ENCODE measurements around the gene CPNE1. TPM values are rescaled to one million over a fixed set of nuclear protein-coding genes. Genes with fewer than 3 reads are reported as not detected.

The CPNE1 gene
- total RNA-seq, 4 donors from 2014 or later = 84.9 to 201 (median 127) TPM

- TF ChIP-seq CTCF (IDR thresholded peaks at IDR 0.05) (no peak), POLR2A (IDR thresholded peaks at IDR 0.05) (no peak)
- no peak for DNase-seq
- Histone ChIP-seq H3K27ac (no peak overlapping the region), H3K36me3 (no peaks in the 10 kb centered on the region), H3K27me3 (no peaks in the 10 kb centered on the region), H3K9me3 (no peaks in the 10 kb centered on the region), H3K4me3 (no peak overlapping the region), H3K4me1 (peaks cover 0 to 6% (median 4%) of the 10 kb centered on the region in 4 donors)
Observed at GRCh38 chr20:35595901-35596300, 68.8 kb downstream of the CPNE1 start.

GRCh38 chr20:35595456-35595855 is 69.2 kb downstream of the CPNE1 start:
- TF ChIP-seq CTCF (IDR thresholded peaks at IDR 0.05) = no peak
- H3K4me1 ChIP-seq = peaks cover 0 to 2% (median under 1%) of the 10 kb centered on the region in 4 donors
- no peak for DNase-seq
- H3K9me3 ChIP-seq = no peaks in the 10 kb centered on the region
- no peak overlapping the region for H3K4me3 ChIP-seq
- no peaks in the 10 kb centered on the region for H3K27me3 ChIP-seq
- H3K36me3 ChIP-seq = no peaks in the 10 kb centered on the region
- H3K27ac ChIP-seq = no peak overlapping the region

DNA sequence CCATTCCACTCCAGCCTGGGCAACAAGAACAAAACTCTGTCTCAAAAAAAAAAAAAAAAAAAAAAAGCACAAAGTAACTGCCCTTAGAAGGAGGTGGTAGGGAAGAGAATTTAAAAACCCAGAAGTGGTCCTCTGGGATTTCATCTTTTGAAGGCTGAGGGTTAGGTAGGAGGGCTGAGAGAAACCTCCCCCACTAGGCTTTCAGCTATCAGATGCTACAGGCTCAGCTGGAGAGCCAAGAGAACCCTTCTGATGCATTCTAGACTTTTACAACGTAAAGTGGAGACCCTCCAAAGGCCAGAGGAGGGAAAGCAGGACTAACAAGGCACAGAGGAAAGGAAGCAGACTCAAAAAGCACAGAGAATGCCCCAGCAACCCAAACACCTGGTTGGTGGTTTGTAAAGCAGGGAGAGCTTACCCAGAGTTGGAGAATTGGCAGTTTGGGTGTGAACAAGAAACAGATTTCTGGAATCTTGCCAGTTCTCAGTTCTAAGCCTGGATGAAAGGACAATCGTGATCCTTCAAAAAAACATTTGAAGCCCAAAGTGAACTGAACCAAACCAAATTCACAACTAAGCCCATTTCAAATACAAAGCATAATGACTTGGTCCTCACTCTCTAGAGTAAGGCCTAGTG is 72.2 kb downstream of the CPNE1 start:
- H3K4me1 ChIP-seq = no peaks in the 10 kb centered on the region
- H3K27me3 ChIP-seq = no peaks in the 10 kb centered on the region
- H3K9me3 ChIP-seq = no peaks in the 10 kb centered on the region
- TF ChIP-seq CTCF (IDR thresholded peaks at IDR 0.05) = no peak
- TF ChIP-seq POLR2A (IDR thresholded peaks at IDR 0.05) = no peak
- H3K27ac ChIP-seq = no peak overlapping the region
- DNase-seq = no peak
- H3K4me3 ChIP-seq = no peak overlapping the region
- H3K36me3 ChIP-seq = no peaks in the 10 kb centered on the region

DNA sequence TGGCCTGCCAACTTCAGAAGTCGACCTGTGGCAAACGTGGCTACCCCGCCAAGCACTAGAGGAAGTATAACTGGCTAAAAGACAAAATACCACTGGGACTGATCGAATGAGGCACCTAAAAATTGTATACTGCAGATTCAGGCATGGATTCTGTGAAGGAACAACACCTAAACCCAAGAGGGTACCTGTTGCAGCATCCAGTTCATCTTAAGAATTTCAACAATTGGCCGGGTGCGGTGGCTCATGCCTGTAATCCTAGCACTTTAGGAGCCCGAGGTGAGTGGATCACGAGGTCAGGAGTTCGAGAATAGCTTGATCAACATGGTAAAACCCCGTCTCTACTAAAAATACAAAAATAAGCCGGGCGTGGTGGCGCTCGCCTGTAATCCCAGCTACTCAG is 76.3 kb downstream of the CPNE1 start:
- Histone ChIP-seq H3K27ac (no peak overlapping the region), H3K27me3 (no peaks in the 10 kb centered on the region), H3K4me3 (no peak overlapping the region), H3K36me3 (no peaks in the 10 kb centered on the region), H3K4me1 (no peaks in the 10 kb centered on the region), H3K9me3 (no peaks in the 10 kb centered on the region)
- no peak for TF ChIP-seq POLR2A (IDR thresholded peaks at IDR 0.05)
- DNase-seq = no peak

DNA sequence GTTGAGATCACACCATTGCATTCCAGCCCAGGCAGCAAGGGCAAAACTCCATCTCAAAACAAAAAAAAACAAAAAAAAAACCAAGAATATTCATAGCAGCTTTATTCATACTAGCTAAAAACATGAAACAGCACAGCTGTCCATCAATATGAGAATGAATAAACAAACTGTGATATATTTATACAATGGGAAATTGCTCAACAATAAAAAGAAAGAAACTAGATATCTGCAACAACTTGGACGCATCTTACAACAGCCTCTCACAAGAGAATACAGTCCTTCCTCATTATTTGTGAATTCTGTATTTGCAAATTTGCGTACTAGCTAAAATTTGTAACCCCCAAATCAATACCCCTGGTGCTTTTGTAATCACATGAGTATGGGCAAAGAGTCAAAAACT is 77.3 kb downstream of the CPNE1 start:
- Histone ChIP-seq H3K4me1 (no peaks in the 10 kb centered on the region), H3K27me3 (no peaks in the 10 kb centered on the region), H3K4me3 (no peak overlapping the region), H3K36me3 (no peaks in the 10 kb centered on the region), H3K9me3 (no peaks in the 10 kb centered on the region), H3K27ac (no peak overlapping the region)
- DNase-seq = peak in 1 of 3 donors; percentile 3
- TF ChIP-seq CTCF (IDR thresholded peaks at IDR 0.05) (no peak), POLR2A (IDR thresholded peaks at IDR 0.05) (no peak)

GRCh38 chr20:35586751-35587425 is 77.8 kb downstream of the CPNE1 start:
- H3K9me3 ChIP-seq = no peaks in the 10 kb centered on the region
- DNase-seq = no peak
- no peaks in the 10 kb centered on the region for H3K36me3 ChIP-seq
- TF ChIP-seq POLR2A (IDR thresholded peaks at IDR 0.05) (no peak), CTCF (IDR thresholded peaks at IDR 0.05) (no peak)
- H3K4me1 ChIP-seq = no peaks in the 10 kb centered on the region
- H3K27ac ChIP-seq = no peak overlapping the region
- no peaks in the 10 kb centered on the region for H3K27me3 ChIP-seq
- no peak overlapping the region for H3K4me3 ChIP-seq

All from Peyer's patch (tissue), 4 donors.